GM23338 (cell line): Measurements from ENCODE around the gene TMEM178B.

Source experiments
- CREB1 ChIP-seq: fragments of 250-450 bp; sonication (Bioruptor Pico); IDR thresholded peaks from 2 replicates; pipeline ENCODE4 v1.5.0; 2020; ENCODE audit warnings: low read depth, mild to moderate bottlenecking, moderate library complexity
- EZH2 ChIP-seq: fragments of 200-600 bp; sonication (generic); IDR thresholded peaks from one replicate; pipeline ENCODE4 v1.8.0; 2017; ENCODE audit warnings: antibody characterized with exemption, mild to moderate bottlenecking, low read depth; ENCODE audit not compliant: unreplicated experiment
- JUNB ChIP-seq: IDR thresholded peaks from one replicate; pipeline ENCODE4 v1.6.1; 2016; ENCODE audit warnings: antibody characterized with exemption; ENCODE audit not compliant: unreplicated experiment
- POLR2AphosphoS5 ChIP-seq: IDR thresholded peaks from 2 replicates; pipeline ENCODE4 v1.6.1; 2016; ENCODE audit warnings: antibody characterized with exemption, low read depth
- ZNF331 ChIP-seq: fragments of 250-450 bp; sonication (Bioruptor Pico); IDR thresholded peaks from 2 replicates; pipeline ENCODE4 v1.5.0; 2020; ENCODE audit warnings: low read depth, mild to moderate bottlenecking, moderate library complexity
- TF ChIP-seq, protein P1 (sequence below), 2 experiments: fragments of 200-600 bp in 1 of 2; sonication (generic) in 1 of 2; conservative IDR thresholded peaks; 2 replicates each; pipeline versions ENCODE4 v1.5.1 to v1.6.1; 2016 to 2017; ENCODE audit warnings: antibody characterized with exemption in 2 of 2, low read depth in 2 of 2, mild to moderate bottlenecking in 2 of 2, moderate library complexity in 1 of 2
- TF ChIP-seq, protein P2 (sequence below): IDR thresholded peaks from one replicate; pipeline ENCODE4 v1.6.1; 2018; ENCODE audit warnings: antibody characterized with exemption; ENCODE audit not compliant: unreplicated experiment

DNA sequence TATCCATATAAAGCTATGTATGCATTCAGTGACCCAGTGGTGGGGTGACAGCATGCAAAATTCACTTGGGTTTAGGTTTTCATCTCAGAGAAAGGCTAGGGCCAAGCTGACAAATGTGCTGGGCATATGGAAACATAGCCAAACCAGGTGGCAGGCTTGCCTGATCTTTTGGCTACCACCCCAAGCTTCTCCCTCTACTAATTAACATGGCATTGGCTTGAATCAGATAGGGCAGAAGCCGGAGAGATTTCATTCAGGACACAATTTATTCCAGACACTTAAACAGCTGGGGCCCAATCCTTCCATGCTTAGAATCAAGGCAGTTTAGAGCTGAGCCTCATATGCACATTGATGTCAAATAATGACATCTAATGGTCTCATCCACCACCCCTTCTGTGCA is 381.9 kb downstream of the TMEM178B start:
- TF ChIP-seq, protein P1, sequence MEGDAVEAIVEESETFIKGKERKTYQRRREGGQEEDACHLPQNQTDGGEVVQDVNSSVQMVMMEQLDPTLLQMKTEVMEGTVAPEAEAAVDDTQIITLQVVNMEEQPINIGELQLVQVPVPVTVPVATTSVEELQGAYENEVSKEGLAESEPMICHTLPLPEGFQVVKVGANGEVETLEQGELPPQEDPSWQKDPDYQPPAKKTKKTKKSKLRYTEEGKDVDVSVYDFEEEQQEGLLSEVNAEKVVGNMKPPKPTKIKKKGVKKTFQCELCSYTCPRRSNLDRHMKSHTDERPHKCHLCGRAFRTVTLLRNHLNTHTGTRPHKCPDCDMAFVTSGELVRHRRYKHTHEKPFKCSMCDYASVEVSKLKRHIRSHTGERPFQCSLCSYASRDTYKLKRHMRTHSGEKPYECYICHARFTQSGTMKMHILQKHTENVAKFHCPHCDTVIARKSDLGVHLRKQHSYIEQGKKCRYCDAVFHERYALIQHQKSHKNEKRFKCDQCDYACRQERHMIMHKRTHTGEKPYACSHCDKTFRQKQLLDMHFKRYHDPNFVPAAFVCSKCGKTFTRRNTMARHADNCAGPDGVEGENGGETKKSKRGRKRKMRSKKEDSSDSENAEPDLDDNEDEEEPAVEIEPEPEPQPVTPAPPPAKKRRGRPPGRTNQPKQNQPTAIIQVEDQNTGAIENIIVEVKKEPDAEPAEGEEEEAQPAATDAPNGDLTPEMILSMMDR (conservative IDR thresholded peaks at IDR 0.05; ENCODE audit: low read depth in 2 of 2) = no peak
- no peak for TF ChIP-seq POLR2AphosphoS5
- TF ChIP-seq, protein P2, sequence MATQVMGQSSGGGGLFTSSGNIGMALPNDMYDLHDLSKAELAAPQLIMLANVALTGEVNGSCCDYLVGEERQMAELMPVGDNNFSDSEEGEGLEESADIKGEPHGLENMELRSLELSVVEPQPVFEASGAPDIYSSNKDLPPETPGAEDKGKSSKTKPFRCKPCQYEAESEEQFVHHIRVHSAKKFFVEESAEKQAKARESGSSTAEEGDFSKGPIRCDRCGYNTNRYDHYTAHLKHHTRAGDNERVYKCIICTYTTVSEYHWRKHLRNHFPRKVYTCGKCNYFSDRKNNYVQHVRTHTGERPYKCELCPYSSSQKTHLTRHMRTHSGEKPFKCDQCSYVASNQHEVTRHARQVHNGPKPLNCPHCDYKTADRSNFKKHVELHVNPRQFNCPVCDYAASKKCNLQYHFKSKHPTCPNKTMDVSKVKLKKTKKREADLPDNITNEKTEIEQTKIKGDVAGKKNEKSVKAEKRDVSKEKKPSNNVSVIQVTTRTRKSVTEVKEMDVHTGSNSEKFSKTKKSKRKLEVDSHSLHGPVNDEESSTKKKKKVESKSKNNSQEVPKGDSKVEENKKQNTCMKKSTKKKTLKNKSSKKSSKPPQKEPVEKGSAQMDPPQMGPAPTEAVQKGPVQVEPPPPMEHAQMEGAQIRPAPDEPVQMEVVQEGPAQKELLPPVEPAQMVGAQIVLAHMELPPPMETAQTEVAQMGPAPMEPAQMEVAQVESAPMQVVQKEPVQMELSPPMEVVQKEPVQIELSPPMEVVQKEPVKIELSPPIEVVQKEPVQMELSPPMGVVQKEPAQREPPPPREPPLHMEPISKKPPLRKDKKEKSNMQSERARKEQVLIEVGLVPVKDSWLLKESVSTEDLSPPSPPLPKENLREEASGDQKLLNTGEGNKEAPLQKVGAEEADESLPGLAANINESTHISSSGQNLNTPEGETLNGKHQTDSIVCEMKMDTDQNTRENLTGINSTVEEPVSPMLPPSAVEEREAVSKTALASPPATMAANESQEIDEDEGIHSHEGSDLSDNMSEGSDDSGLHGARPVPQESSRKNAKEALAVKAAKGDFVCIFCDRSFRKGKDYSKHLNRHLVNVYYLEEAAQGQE = no peak
- TF ChIP-seq EZH2 = no peak
- TF ChIP-seq JUNB = no peak
- no peak for TF ChIP-seq CREB1
- no peak for TF ChIP-seq ZNF331 (CRISPR knock-in tag)
